Loucy (cell line): ENCODE measurements around the gene FREM2.

ENCODE experiments used
- H2AFZ ChIP-seq: fragments of 200-600 bp; sonication (generic); 2 replicates; pipeline ENCODE4 v1.6.0; 2016; ENCODE audit warnings: antibody characterized with exemption, mild to moderate bottlenecking, low read length, moderate library complexity
- H3F3A ChIP-seq: fragments of 200-600 bp; 2 replicates; pipeline ENCODE4 v1.6.0; 2016; ENCODE audit warnings: antibody characterized with exemption, low read depth, mild to moderate bottlenecking
- H3K27me3 ChIP-seq: fragments of 200-600 bp; sonication (generic); 2 replicates; pipeline ENCODE4 v1.6.1; 2014; ENCODE audit warnings: low read length, mild to moderate bottlenecking; ENCODE audit not compliant: insufficient read depth, poor library complexity, severe bottlenecking
- H3K36me3 ChIP-seq: fragments of 200-600 bp; sonication (generic); 2 replicates; pipeline ENCODE4 v1.6.1; 2016; ENCODE audit warnings: low read length; ENCODE audit not compliant: insufficient read depth
- H3K4me1 ChIP-seq: fragments of 200-600 bp; sonication (generic); 2 replicates; pipeline ENCODE4 v1.5.1; 2014; ENCODE audit warnings: low read length, mild to moderate bottlenecking; ENCODE audit not compliant: insufficient read depth, poor library complexity, severe bottlenecking
- H3K4me2 ChIP-seq: fragments of 200-600 bp; sonication (generic); 2 replicates; pipeline ENCODE4 v1.6.0; 2014; ENCODE audit warnings: antibody characterized with exemption, low read length, low read depth, mild to moderate bottlenecking; ENCODE audit not compliant: poor library complexity, severe bottlenecking
- H3K4me3 ChIP-seq: fragments of 200-600 bp; sonication (generic); 2 replicates; pipeline ENCODE4 v1.5.1; 2014; ENCODE audit warnings: low read length, mild to moderate bottlenecking, mixed read lengths; ENCODE audit not compliant: poor library complexity, severe bottlenecking
- H3K79me2 ChIP-seq: fragments of 200-600 bp; sonication (generic); 2 replicates; pipeline ENCODE4 v1.6.1; 2014; ENCODE audit warnings: low read length; ENCODE audit not compliant: insufficient read depth
- H3K9ac ChIP-seq: fragments of 200-600 bp; sonication (generic); 2 replicates; pipeline ENCODE4 v1.6.0; 2014; ENCODE audit warnings: mild to moderate bottlenecking, low read depth, low read length, moderate library complexity; ENCODE audit not compliant: poor library complexity, severe bottlenecking
- H3K9me2 ChIP-seq: fragments of 200-600 bp; sonication (generic); replicated peaks from 2 replicates; pipeline ENCODE4 v1.6.1; 2016; ENCODE audit warnings: low read depth, low read length, mixed read lengths
- H3K9me3 ChIP-seq: fragments of 200-600 bp; sonication (generic); 2 replicates; pipeline ENCODE4 v1.6.1; 2014; ENCODE audit warnings: mild to moderate bottlenecking, antibody characterized with exemption, low read length, low read depth; ENCODE audit not compliant: insufficient read depth
- H4K20me1 ChIP-seq: fragments of 200-600 bp; sonication (generic); 2 replicates; pipeline ENCODE4 v1.6.0; 2014; ENCODE audit warnings: antibody characterized with exemption, low read length, mild to moderate bottlenecking; ENCODE audit not compliant: insufficient read depth, poor library complexity, severe bottlenecking
- EZH2phosphoT487 ChIP-seq: fragments of 200-600 bp; IDR thresholded peaks from 2 replicates; pipeline ENCODE4 v1.6.1; 2018; ENCODE audit warnings: antibody characterized with exemption, mild to moderate bottlenecking, moderate library complexity, borderline replicate concordance
- TF ChIP-seq, protein P1 (sequence below): fragments of 200-600 bp; sonication (generic); conservative IDR thresholded peaks from 2 replicates; pipeline ENCODE4 v1.5.1; 2014; ENCODE audit warnings: mild to moderate bottlenecking, antibody characterized with exemption, low read length

FREM2 gene

GRCh38 chr13:38804061-38804460 lies 117.2 kb downstream of the FREM2 start:
- Histone ChIP-seq H4K20me1 (no peaks in the 10 kb centered on the region), H3K36me3 (no peaks in the 10 kb centered on the region), H3K9ac (no peak overlapping the region), H3K79me2 (no peaks in the 10 kb centered on the region), H3K4me1 (no peaks in the 10 kb centered on the region), H3K4me2 (no peak overlapping the region), H3K27me3 (no peaks in the 10 kb centered on the region), H2AFZ (no peak overlapping the region), H3K9me3 (peaks cover 3% of the 10 kb centered on the region; the same call in 1 of the 2 replicates), H3K4me3 (no peak overlapping the region), H3F3A (no peaks in the 10 kb centered on the region), H3K9me2 (no peaks in the 10 kb centered on the region)
- TF ChIP-seq, protein P1, sequence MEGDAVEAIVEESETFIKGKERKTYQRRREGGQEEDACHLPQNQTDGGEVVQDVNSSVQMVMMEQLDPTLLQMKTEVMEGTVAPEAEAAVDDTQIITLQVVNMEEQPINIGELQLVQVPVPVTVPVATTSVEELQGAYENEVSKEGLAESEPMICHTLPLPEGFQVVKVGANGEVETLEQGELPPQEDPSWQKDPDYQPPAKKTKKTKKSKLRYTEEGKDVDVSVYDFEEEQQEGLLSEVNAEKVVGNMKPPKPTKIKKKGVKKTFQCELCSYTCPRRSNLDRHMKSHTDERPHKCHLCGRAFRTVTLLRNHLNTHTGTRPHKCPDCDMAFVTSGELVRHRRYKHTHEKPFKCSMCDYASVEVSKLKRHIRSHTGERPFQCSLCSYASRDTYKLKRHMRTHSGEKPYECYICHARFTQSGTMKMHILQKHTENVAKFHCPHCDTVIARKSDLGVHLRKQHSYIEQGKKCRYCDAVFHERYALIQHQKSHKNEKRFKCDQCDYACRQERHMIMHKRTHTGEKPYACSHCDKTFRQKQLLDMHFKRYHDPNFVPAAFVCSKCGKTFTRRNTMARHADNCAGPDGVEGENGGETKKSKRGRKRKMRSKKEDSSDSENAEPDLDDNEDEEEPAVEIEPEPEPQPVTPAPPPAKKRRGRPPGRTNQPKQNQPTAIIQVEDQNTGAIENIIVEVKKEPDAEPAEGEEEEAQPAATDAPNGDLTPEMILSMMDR: no peak
- TF ChIP-seq EZH2phosphoT487: no peak

DNA sequence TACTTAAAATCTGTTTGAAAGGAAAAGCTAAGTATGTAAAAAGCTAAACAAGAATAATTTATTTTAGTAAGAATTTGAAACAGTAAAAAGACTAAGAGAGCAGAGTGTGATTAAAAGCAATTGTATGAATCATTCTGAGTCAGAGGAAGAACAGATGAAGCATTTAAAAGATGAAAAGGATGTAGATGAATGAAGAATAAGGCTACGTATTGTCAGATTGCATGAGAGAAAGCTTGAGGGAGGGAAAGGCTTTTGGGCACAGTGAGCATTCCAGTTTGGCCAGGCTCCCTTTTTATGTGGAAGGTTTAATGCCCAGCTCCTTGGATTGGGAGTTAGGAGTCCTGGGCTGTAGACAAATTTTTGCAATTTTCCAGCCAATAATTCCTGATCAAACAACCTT lies 117.7 kb downstream of the FREM2 start:
- TF ChIP-seq EZH2phosphoT487: no peak
- TF ChIP-seq, protein P1: no peak
- no peak overlapping the region for H3K4me2 ChIP-seq
- peaks cover 8% of the 10 kb centered on the region; the same call in 1 of the 2 replicates for H3K9me3 ChIP-seq
- no peaks in the 10 kb centered on the region for H4K20me1 ChIP-seq
- H3K4me1 ChIP-seq: no peaks in the 10 kb centered on the region
- no peaks in the 10 kb centered on the region for H3K79me2 ChIP-seq
- H2AFZ ChIP-seq: no peak overlapping the region
- no peak overlapping the region for H3K9ac ChIP-seq
- no peak overlapping the region for H3K4me3 ChIP-seq
- H3K36me3 ChIP-seq: no peaks in the 10 kb centered on the region
- H3F3A ChIP-seq: no peaks in the 10 kb centered on the region
- no peaks in the 10 kb centered on the region for H3K27me3 ChIP-seq
- no peaks in the 10 kb centered on the region for H3K9me2 ChIP-seq

DNA sequence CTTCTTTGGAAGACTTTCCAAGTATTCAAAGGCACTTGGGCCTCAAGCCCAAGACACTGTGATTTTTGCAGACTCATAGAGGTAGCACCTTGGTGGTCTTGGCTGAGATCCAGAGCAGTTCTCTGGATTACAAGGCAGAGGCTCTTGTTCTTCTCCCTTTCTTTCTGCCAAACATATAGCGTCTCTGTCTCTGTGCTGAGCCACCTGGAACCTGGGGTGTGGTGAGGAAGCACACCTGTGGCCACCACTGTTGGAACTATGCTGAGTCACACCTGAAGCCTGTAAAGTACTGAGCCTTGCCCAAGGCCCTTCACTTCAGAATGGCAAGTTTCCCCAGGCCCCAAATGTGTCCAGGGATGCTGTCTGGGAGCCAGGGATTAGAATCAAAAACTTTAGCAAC lies 127.5 kb downstream of the FREM2 start:
- no peaks in the 10 kb centered on the region for H4K20me1 ChIP-seq
- H3K4me1 ChIP-seq: no peaks in the 10 kb centered on the region
- TF ChIP-seq, protein P1: no peak
- TF ChIP-seq EZH2phosphoT487: no peak
- no peak overlapping the region for H2AFZ ChIP-seq
- H3K27me3 ChIP-seq: no peaks in the 10 kb centered on the region
- no peak overlapping the region for H3K9ac ChIP-seq
- no peaks in the 10 kb centered on the region for H3F3A ChIP-seq
- no peaks in the 10 kb centered on the region for H3K36me3 ChIP-seq
- no peaks in the 10 kb centered on the region for H3K79me2 ChIP-seq
- H3K9me2 ChIP-seq: no peaks in the 10 kb centered on the region
- H3K9me3 ChIP-seq: 0 out of 2 replicates have a peak, but pooled peaks cover 2% of the 10 kb centered on the region
- H3K4me3 ChIP-seq: no peak overlapping the region
- no peak overlapping the region for H3K4me2 ChIP-seq
